ENCODE data around the gene NEURL1B. TPM values are rescaled to one million over a fixed set of nuclear protein-coding genes. Genes with fewer than 3 reads are reported as not detected.

Gene NEURL1B, protein sequence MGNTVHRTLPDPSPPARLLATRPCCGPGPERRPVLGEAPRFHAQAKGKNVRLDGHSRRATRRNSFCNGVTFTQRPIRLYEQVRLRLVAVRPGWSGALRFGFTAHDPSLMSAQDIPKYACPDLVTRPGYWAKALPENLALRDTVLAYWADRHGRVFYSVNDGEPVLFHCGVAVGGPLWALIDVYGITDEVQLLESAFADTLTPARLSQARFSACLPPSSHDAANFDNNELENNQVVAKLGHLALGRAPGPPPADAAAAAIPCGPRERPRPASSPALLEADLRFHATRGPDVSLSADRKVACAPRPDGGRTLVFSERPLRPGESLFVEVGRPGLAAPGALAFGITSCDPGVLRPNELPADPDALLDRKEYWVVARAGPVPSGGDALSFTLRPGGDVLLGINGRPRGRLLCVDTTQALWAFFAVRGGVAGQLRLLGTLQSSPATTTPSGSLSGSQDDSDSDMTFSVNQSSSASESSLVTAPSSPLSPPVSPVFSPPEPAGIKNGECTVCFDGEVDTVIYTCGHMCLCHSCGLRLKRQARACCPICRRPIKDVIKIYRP
- total RNA-seq, result under 1 TPM; 0.03 to 0.13 (median 0.05) TPM

DNA sequence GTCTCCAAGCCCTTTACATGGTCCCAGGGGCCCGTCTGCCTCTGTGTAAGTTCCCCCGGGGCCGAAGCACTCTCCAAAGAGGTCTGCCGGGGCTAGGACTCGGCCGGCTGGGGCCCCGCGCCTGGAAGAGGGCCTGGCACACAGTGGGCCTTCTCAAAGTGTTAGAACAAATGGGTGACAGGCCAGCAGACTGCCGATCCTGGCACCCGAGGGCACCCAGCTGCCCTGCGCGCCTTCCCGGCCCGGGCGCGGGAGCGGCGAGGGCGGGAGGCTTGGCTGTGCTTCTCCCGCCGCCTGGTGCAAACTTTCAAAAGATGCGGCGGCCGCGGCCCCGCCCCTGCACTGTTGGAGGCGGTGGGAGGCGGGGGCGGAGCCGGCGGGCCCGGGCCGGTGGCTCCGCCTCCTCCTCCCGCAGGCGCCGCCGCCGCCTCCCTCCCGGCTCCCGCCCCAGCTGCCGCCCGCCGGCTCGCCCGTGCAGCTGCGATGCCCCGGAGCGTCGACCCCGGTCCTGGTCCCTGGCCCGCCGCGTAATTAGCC, at the start of gene NEURL1B:
NEURL1B (plus strand) TSS at position 442 of the 537 bp plus-strand sequence. CDS start 144 bp downstream, outside the sequence.
- Mint-ChIP-seq H3K4me3 (peak within 1 kb of the TSS; percentile 46), H3K9me3 (no peaks in the 10 kb centered on the region), H3K4me1 (ENCODE audit: low read depth) (peaks cover 1% of the 10 kb centered on the region), H3K36me3 (ENCODE audit: insufficient read depth) (no peaks in the 10 kb centered on the region), H3K27me3 (ENCODE audit: low read depth) (peaks cover 44% of the 10 kb centered on the region)
- ATAC-seq (peak; percentile 73 to 78), DNase-seq (peak; percentile 15)

DNA sequence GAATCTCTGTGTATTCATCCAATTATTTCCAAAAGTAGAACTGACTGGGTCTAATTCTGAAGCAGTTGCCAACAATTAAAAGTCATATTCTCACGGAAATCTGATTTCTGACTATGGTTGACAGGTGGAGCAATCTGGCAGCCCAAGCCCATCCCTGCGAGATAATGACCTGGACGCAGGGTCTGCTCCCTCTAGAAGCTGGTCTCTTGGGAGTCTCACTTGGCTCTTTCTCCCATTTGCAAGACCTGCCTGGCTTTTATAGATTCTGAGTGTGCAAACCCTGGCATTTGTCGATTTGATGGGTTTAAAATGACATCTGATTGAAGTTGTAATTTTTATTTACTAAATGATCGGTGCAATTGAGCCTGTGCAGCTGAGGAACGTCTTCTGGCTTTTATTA, 49.4 kb upstream of the NEURL1B start:
- no peak for ATAC-seq
- H3K4me1 Mint-ChIP-seq (ENCODE audit: low read depth), result no peaks in the 10 kb centered on the region
- H3K36me3 Mint-ChIP-seq (ENCODE audit: insufficient read depth), result no peaks in the 10 kb centered on the region
- no peaks in the 10 kb centered on the region for H3K9me3 Mint-ChIP-seq
- H3K4me3 Mint-ChIP-seq, result no peak overlapping the region
- no peaks in the 10 kb centered on the region for H3K27me3 Mint-ChIP-seq (ENCODE audit: low read depth)
- DNase-seq, result no peak

DNA sequence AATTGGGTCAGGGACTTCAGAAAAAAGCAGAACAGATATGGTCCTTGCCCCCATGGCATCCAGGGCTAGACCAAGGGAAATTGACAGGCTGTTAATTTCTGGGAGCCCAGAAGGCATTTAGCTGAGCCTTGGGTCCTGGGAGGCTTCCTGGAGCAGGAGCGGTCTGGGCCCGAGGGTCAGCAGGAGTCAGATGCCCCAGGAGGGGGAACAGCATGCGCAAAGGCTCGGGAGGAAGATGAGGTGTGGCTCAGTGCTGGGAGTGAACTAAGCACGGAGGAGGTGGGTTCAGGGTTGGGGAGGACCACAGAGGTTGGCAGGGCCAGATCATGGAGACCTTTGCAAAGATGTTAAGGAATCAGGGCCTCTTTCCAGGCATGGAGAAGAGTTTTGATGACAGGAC, 48.2 kb upstream of the NEURL1B start:
- no peak for DNase-seq
- ATAC-seq, result no peak
- H3K4me1 Mint-ChIP-seq (ENCODE audit: low read depth), result no peaks in the 10 kb centered on the region
- no peaks in the 10 kb centered on the region for H3K36me3 Mint-ChIP-seq (ENCODE audit: insufficient read depth)
- H3K27me3 Mint-ChIP-seq (ENCODE audit: low read depth), result no peaks in the 10 kb centered on the region
- no peak overlapping the region for H3K4me3 Mint-ChIP-seq
- no peaks in the 10 kb centered on the region for H3K9me3 Mint-ChIP-seq

DNA sequence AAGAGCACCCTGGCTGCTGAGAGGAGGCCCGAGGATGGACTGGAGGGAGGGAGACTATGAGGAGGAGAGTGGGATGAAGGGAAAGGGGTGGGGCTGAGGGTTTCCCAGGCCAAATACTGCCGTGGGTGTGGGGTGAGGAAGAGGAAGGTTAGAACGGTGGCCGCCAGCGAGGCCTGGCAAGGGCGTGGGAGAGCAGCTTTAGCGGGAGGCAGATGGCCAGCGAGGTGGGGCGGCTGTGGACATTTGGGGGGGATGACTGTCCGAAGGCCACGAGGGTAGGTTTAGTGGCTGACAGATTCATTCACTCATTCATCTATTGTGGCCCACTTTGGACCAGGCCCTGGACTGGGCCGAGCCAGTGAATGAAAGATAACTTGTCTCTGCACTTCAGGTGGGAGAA, 47.8 kb upstream of the NEURL1B start:
- H3K4me3 Mint-ChIP-seq, result no peak overlapping the region
- no peaks in the 10 kb centered on the region for H3K27me3 Mint-ChIP-seq (ENCODE audit: low read depth)
- DNase-seq (no peak), ATAC-seq (no peak)
- H3K36me3 Mint-ChIP-seq (ENCODE audit: insufficient read depth), result no peaks in the 10 kb centered on the region
- H3K9me3 Mint-ChIP-seq, result no peaks in the 10 kb centered on the region
- H3K4me1 Mint-ChIP-seq (ENCODE audit: low read depth), result no peaks in the 10 kb centered on the region

DNA sequence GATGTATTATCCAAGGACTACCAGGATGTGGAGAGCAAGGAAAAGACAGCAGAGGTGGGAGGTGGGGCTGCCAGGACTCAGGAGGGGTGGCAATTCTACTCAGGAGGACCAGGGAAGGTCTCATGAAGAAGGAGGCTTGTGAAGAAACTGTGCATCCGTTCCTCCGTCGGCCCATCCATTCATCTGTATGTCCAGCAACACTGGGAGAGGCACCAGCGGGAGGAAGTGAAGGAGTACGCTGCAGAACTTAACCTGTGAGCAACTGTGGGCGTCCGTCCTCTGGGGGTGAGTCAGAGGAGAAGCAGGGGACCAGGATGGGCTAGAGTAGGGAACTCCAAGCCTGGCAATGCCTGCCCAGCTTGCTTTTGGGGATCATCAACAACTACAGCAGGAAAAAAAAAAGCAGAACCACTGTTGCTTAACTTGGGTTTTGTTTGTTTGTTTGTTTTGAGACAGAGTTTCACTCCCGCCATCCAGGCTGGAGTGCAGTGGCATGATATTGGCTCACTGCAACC, 47.3 kb upstream of the NEURL1B start:
- ATAC-seq (no peak), DNase-seq (no peak)
- H3K36me3 Mint-ChIP-seq (ENCODE audit: insufficient read depth), result no peaks in the 10 kb centered on the region
- H3K4me3 Mint-ChIP-seq, result no peak overlapping the region
- H3K27me3 Mint-ChIP-seq (ENCODE audit: low read depth), result no peaks in the 10 kb centered on the region
- no peaks in the 10 kb centered on the region for H3K9me3 Mint-ChIP-seq
- H3K4me1 Mint-ChIP-seq (ENCODE audit: low read depth), result no peaks in the 10 kb centered on the region

DNA sequence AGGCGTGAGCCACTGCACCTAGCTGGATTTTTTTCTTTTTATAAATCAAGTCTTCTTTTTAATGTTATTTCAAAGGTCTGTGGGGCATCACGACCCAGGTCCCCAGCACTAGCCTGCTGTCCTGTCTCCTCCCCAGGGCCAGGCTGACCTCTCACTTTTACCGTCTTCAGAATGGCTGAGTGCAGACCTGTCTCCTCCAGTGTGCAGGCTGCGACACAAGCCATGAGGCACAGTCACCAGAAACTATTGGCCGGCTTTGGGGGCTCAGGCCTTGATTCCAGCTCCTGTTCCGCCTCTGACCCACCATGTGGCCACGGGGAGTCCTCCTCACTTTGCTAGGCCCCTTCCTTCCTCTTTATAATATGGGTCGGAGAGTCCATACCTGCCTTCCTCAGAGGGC, 46.6 kb upstream of the NEURL1B start:
- Mint-ChIP-seq H3K36me3 (ENCODE audit: insufficient read depth) (no peaks in the 10 kb centered on the region), H3K4me3 (no peak overlapping the region), H3K27me3 (ENCODE audit: low read depth) (no peaks in the 10 kb centered on the region), H3K9me3 (no peaks in the 10 kb centered on the region), H3K4me1 (ENCODE audit: low read depth) (no peaks in the 10 kb centered on the region)
- ATAC-seq (no peak), DNase-seq (no peak)

DNA sequence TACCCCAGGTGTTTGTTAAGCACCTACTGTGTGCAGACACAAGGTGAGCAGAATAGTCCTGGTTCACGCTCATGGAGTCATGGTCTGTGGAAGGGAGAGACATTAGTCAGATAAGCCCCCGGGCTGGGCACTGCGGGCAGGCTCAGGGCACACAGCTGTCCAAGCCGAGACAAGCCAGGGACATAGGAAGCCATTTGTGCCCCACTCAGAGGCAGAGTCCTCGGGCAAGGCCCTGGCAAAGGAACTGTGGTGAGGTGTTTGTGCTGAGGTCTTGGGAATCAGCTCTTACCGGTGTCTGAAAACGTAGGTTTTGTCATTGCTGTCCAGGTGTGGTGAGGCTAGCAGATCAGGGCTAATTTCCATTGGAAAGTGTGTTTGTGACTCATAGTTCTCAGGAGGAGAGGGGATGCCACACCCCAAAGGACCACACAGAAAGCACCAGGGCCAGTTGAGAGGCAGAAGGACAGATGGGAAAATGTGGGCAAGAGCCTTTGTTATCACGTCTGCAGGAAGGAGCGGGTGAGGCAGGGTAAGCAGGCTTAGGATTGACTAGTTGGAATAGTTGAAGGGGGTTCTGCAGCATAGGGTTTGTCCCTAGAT, 46.1 kb upstream of the NEURL1B start:
- DNase-seq, result no peak
- H3K4me1 Mint-ChIP-seq (ENCODE audit: low read depth), result no peaks in the 10 kb centered on the region
- no peaks in the 10 kb centered on the region for H3K9me3 Mint-ChIP-seq
- H3K36me3 Mint-ChIP-seq (ENCODE audit: insufficient read depth), result no peaks in the 10 kb centered on the region
- H3K4me3 Mint-ChIP-seq, result no peak overlapping the region
- no peaks in the 10 kb centered on the region for H3K27me3 Mint-ChIP-seq (ENCODE audit: low read depth)
- ATAC-seq, result no peak

DNA sequence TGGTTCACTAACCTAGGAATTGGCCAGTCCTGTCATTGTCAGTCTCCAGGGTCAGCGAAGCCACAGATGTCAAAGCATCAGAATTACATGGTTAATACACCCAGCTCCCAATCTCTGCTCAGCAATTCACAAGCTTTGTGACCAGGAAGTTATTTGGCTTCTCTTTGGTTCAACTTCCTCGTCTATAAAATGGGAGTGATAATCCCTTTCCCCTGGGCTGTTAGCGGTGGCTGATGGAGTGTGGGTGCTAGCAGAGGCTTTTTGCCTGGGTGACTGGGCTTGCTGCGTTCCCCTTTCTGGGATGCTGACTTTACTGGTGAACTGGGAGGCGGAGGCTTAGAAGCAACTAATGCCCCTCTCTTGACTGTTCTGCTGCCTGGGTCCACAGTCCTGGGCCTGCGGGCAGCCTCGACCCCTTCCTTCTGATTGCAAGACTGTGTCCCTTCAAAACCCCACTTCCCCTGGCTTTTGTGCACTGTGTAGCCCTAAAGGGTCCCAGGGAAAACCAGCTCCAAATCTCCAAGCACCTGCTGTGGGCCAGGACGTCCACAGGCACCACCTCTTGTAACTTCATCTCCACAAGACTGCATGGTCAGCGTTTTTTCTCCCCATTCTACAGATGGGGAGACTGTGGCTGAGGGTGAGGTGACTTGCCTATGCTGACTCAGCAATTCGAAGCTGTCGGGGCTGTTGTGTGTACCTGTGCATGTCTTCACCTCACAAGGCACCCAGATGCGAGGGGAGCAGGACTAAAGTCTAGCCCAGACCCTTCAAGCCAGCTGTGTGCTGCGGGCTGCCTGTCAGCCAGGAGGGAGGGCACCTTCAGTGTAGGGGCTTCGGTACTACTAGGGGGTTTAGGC, 45.2 kb upstream of the NEURL1B start:
- H3K4me1 Mint-ChIP-seq (ENCODE audit: low read depth), result no peaks in the 10 kb centered on the region
- no peaks in the 10 kb centered on the region for H3K36me3 Mint-ChIP-seq (ENCODE audit: insufficient read depth)
- no peak overlapping the region for H3K4me3 Mint-ChIP-seq
- no peak for DNase-seq
- no peak for ATAC-seq
- H3K9me3 Mint-ChIP-seq, result no peaks in the 10 kb centered on the region
- no peaks in the 10 kb centered on the region for H3K27me3 Mint-ChIP-seq (ENCODE audit: low read depth)

DNA sequence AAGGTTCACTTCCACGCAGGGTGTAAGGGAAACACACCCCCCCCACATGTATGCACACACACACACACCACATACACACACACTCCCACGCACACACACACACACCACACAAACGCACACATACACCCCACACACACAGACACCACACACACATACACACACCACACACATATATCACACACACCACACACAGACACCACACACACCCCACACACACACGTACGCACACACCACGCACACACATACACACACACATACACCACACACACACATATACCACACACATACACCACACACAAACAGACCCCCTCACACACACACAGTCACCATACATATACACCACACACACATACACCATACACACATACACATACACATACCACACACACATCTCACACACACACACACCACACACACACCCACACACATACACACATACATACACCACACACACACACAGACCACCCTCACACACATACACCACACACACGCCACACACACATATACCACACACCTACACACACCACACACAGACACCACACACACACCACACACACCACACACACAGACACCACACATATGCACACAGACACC, 44.3 kb upstream of the NEURL1B start:
- Mint-ChIP-seq H3K27me3 (ENCODE audit: low read depth) (peaks cover 2% of the 10 kb centered on the region), H3K36me3 (ENCODE audit: insufficient read depth) (no peaks in the 10 kb centered on the region), H3K9me3 (no peaks in the 10 kb centered on the region), H3K4me1 (ENCODE audit: low read depth) (no peaks in the 10 kb centered on the region), H3K4me3 (no peak overlapping the region)
- DNase-seq, result no peak
- no peak for ATAC-seq

DNA sequence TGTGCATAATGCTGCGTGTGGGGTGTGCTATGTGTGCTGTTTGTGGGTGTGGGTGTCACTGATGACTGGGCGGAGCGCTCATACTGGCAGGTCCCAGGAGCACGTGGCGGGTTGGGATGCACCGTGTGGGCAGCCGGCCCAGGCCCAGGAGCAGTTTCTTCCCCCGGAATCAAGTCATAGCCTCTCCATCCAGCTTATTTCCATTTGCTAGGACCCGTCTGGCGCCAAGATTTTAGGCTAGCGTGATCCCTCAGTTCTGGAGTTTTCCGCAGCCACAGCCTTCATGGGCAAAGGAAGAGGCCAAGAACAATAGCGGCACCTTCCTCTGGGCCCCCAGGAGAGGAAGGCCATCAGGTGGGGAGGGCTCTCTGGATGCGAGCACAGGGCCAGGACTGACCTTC, 43.3 kb upstream of the NEURL1B start:
- ATAC-seq, result no peak
- Mint-ChIP-seq H3K4me3 (no peak overlapping the region), H3K4me1 (ENCODE audit: low read depth) (no peaks in the 10 kb centered on the region), H3K36me3 (ENCODE audit: insufficient read depth) (no peaks in the 10 kb centered on the region), H3K9me3 (no peaks in the 10 kb centered on the region), H3K27me3 (ENCODE audit: low read depth) (peaks cover 5% of the 10 kb centered on the region)
- no peak for DNase-seq

DNA sequence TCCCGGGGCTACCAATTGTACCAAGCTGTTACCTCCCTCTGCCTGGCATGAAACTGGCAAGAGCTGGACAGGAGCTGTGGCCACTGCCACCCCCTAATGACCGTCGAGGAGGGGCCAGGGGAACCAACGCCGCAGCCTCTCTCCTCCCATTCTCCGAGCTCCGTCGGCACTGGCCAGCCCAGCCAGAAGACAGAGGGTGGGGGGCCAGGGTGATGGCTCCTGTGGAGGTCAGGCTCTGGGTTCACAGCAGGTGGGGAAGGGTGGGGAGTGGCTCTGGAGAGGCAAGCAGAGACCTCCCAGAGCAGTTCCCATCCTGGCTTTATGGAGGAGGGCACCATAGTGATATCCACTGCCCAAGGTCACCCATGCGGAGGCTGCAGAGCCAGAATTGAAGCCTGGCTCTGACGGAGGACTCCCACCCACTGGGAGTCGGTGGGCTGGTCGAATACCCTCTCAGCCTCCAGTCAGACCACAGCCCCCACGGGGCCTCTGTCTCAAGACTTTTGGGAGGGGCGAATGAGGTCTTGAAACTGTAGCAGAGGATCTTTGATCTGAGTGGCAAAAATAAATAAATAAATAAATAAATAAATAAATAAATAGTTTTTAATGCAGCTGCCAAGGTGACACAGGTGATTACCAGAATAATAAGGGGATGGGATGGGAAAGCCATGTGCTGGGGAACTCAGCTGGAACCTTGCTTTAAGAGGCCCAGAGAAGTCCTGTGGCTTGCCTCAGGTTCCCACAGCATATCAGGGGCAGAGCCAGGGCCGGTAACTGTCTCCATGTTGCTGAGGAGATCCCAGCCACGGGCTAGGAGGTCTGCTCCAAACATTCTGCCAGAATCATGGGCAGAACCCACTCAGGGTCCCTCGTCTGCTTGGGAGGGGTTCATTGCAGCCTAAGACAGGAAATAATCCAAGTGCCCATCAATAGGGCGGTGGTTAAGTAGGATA, 42.5 kb upstream of the NEURL1B start:
- Mint-ChIP-seq H3K27me3 (ENCODE audit: low read depth) (peaks cover 5% of the 10 kb centered on the region), H3K4me3 (no peak overlapping the region), H3K36me3 (ENCODE audit: insufficient read depth) (no peaks in the 10 kb centered on the region), H3K4me1 (ENCODE audit: low read depth) (no peaks in the 10 kb centered on the region), H3K9me3 (no peaks in the 10 kb centered on the region)
- no peak for ATAC-seq
- no peak for DNase-seq

DNA sequence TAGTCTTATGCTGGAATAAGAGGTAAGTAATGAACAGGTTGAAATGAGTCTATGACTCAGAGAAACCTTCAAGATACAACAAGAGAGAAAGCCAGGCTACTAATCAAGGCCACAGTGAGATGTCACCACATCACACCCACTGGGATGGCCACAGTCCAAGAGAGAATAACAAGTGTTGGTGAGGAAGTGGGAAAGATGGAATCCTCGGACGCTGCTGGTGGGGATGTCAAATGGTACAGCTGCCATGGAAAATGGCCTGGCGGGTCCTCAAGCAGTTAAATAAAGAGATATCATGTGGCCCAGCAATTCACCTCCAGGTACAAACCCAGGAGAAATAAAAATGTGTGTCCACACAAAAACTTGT, 41.9 kb upstream of the NEURL1B start:
- Mint-ChIP-seq H3K27me3 (ENCODE audit: low read depth) (peaks cover 8% of the 10 kb centered on the region), H3K9me3 (no peaks in the 10 kb centered on the region), H3K36me3 (ENCODE audit: insufficient read depth) (no peaks in the 10 kb centered on the region), H3K4me3 (no peak overlapping the region), H3K4me1 (ENCODE audit: low read depth) (no peaks in the 10 kb centered on the region)
- DNase-seq (no peak), ATAC-seq (no peak)

DNA sequence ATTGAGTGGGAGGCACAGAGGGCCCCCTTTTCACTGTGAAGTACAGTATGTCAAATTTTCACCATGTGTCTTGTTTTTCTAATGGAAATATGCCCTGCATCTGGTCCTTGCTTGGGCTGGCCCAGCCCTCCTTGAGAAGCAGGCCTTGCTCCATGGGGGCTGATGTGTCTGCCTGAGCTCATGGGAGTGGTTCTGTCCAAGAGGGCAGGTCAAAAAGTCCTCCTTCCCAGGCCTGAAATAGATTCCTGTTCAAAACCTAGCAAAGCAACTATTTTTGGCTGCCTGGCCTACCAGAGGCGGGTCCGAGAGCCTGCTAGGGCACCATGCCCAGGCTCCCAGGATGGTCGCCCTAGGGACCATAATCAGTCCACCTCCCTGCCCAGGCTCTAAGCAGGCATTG, 40.5 kb upstream of the NEURL1B start:
- Mint-ChIP-seq H3K36me3 (ENCODE audit: insufficient read depth) (no peaks in the 10 kb centered on the region), H3K27me3 (ENCODE audit: low read depth) (peaks cover 8% of the 10 kb centered on the region), H3K4me3 (no peak overlapping the region), H3K9me3 (no peaks in the 10 kb centered on the region), H3K4me1 (ENCODE audit: low read depth) (no peaks in the 10 kb centered on the region)
- DNase-seq (no peak), ATAC-seq (no peak)

All from activated T-cell treated with anti-CD3 and anti-CD28 coated beads, Interleukin-2, amount 50 U/mL, for 4 hours (primary cell).